ENCODE measurements around the gene LYZL1. TPM values are rescaled to one million over a fixed set of nuclear protein-coding genes. Genes with fewer than 3 reads are reported as not detected.

LYZL1 gene
- total RNA-seq, 1 donor = not detected

DNA sequence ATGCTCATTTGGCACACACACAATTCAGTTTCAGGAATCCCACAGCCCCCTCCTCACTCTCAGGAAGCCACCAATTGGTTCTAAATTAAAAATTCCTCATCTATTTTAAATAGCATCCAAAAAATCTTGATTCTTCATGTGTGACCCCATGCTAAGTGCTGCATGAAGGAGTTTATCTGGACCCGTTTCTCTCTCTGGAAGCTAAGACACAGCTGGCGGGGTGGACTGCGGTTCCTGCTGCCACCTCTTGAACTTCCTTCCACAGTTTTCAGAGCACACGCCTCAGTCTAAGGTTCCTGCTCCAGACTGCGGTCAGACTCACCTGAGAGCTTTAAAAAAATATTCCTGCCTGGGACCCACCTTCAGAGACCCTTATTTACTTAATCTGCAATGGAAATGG is 34.5 kb downstream of the LYZL1 start:
- Histone ChIP-seq H3K4me3 (ENCODE audit: insufficient read depth, low read length) (no peak overlapping the region), H3K79me2 (ENCODE audit: insufficient read depth, low read length) (no peaks in the 10 kb centered on the region), H3K36me3 (ENCODE audit: insufficient read depth, low read length) (no peaks in the 10 kb centered on the region), H3K27ac (ENCODE audit: low read depth, low read length) (no peak overlapping the region), H3K9me3 (ENCODE audit: low read depth, low read length) (no peaks in the 10 kb centered on the region), H3K4me1 (ENCODE audit: insufficient read depth, low read length) (peaks cover 34% of the 10 kb centered on the region), H3K27me3 (ENCODE audit: insufficient read depth, low read length) (no peaks in the 10 kb centered on the region), H3K4me2 (ENCODE audit: insufficient read depth, low read length) (no peak overlapping the region), H4K20me1 (ENCODE audit: insufficient read depth, low read length) (no peaks in the 10 kb centered on the region), H2AFZ (ENCODE audit: low read length) (no peak overlapping the region)
- TF ChIP-seq, protein P1, sequence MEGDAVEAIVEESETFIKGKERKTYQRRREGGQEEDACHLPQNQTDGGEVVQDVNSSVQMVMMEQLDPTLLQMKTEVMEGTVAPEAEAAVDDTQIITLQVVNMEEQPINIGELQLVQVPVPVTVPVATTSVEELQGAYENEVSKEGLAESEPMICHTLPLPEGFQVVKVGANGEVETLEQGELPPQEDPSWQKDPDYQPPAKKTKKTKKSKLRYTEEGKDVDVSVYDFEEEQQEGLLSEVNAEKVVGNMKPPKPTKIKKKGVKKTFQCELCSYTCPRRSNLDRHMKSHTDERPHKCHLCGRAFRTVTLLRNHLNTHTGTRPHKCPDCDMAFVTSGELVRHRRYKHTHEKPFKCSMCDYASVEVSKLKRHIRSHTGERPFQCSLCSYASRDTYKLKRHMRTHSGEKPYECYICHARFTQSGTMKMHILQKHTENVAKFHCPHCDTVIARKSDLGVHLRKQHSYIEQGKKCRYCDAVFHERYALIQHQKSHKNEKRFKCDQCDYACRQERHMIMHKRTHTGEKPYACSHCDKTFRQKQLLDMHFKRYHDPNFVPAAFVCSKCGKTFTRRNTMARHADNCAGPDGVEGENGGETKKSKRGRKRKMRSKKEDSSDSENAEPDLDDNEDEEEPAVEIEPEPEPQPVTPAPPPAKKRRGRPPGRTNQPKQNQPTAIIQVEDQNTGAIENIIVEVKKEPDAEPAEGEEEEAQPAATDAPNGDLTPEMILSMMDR (IDR thresholded peaks at IDR 0.05; ENCODE audit: extremely low read depth, low read depth, low read length) = no peak
- DNase-seq (ENCODE audit: insufficient read length, low spot score, missing footprints) = no peak

DNA sequence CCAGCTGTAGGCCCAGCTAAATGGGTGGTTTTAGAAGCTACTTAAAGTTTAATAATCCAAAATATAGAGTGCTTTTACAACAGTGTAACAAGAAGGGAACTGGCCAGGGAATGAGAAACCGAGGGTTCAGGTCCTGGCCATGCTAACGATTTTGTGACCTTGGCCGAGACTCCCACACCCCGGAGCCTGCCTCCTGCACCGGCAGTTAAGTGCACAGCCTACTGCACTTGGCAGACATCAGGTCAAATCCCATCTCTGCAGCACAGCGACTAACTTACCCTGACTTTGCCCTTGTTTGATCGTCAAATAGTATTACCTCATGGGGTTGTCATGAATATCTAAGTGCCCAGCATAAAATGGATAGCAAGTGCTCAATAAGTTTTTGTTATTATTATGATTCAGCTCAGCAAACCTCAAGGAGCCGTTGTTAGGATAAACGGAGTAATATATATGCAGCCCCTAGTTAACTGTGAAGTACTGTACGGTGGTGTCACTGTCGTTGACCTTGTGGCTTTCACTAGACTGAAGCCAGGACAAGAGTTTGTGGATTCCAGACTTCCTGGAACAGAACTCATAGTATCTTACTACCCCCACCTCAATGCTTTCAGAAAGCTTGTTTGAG is 35.5 kb downstream of the LYZL1 start:
- Histone ChIP-seq H3K4me3 (ENCODE audit: insufficient read depth, low read length) (no peak overlapping the region), H3K27me3 (ENCODE audit: insufficient read depth, low read length) (no peaks in the 10 kb centered on the region), H4K20me1 (ENCODE audit: insufficient read depth, low read length) (no peaks in the 10 kb centered on the region), H3K27ac (ENCODE audit: low read depth, low read length) (peak overlapping the region; percentile 76), H2AFZ (ENCODE audit: low read length) (peak overlapping the region; percentile 21), H3K36me3 (ENCODE audit: insufficient read depth, low read length) (no peaks in the 10 kb centered on the region), H3K4me2 (ENCODE audit: insufficient read depth, low read length) (peak overlapping the region; percentile 44), H3K4me1 (ENCODE audit: insufficient read depth, low read length) (peaks cover 36% of the 10 kb centered on the region), H3K9me3 (ENCODE audit: low read depth, low read length) (no peaks in the 10 kb centered on the region), H3K79me2 (ENCODE audit: insufficient read depth, low read length) (no peaks in the 10 kb centered on the region)
- TF ChIP-seq, protein P1 (IDR thresholded peaks at IDR 0.05; ENCODE audit: extremely low read depth, low read depth, low read length) = no peak
- DNase-seq (ENCODE audit: insufficient read length, low spot score, missing footprints) = peak; percentile 51

DNA sequence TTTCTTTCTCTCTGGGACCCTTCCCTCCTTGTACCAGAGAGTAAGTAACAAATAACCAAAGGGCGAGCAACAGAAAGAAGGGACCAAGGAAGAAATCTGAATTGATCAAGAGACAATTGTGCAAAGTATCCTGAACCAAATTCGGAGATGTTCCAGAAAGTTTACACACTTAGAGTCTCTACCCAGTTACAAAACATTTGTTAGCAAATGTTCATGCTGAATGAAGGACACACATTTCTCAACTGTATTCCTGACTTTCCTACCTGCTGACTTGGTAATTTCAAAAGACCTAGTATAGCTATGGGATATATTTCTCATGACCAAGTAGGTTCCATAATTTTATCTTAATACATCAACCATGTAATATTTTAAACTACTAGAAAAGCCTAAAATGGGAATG is 37.4 kb downstream of the LYZL1 start:
- TF ChIP-seq, protein P1 (IDR thresholded peaks at IDR 0.05; ENCODE audit: extremely low read depth, low read depth, low read length) = no peak
- Histone ChIP-seq H3K4me2 (ENCODE audit: insufficient read depth, low read length) (no peak overlapping the region), H3K36me3 (ENCODE audit: insufficient read depth, low read length) (no peaks in the 10 kb centered on the region), H2AFZ (ENCODE audit: low read length) (no peak overlapping the region), H3K79me2 (ENCODE audit: insufficient read depth, low read length) (no peaks in the 10 kb centered on the region), H4K20me1 (ENCODE audit: insufficient read depth, low read length) (no peaks in the 10 kb centered on the region), H3K4me3 (ENCODE audit: insufficient read depth, low read length) (no peak overlapping the region), H3K9me3 (ENCODE audit: low read depth, low read length) (no peaks in the 10 kb centered on the region), H3K27ac (ENCODE audit: low read depth, low read length) (no peak overlapping the region), H3K4me1 (ENCODE audit: insufficient read depth, low read length) (peaks cover 34% of the 10 kb centered on the region), H3K27me3 (ENCODE audit: insufficient read depth, low read length) (no peaks in the 10 kb centered on the region)
- no peak for DNase-seq (ENCODE audit: insufficient read length, low spot score, missing footprints)

DNA sequence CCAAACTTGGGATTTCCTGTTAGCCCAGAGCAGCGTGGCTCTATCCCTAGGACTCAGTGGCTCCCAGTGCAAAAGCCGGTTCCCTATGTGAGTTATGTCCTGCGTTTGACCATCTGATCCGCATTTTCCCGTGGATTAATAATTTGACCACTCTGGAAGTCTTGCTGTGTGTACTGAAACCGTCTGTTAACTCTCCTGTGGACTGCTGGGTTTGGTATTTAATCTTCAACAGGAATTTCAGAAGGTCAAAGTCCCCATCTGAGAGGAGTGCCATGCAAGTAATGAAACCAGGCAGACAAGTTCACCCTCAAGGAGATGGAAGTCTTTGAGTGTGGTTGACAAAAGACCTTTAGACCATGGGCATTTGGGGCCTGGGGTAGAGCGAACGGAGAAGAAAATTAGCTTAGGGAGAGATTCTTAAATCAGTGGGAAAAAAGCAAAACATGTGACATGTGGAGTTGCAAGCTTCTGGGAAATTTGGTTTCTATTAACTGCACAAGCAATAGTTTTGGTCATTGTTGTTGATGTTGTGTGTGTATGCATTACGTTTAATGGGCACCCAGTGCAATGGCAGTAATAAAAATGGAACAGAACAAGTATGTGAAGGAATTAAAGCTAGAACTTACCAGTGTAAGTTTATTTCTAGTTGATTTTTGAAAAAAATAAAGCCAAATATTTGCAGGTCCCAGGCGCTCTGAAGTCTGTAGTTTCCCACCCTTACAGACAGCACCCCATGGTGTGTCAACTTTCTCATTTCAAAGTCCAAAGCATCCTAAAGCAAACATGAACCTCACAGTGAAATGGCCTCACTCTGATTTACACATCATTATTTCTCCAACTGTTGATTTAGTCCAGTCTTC is 38.2 kb downstream of the LYZL1 start:
- no peak overlapping the region for H3K4me3 ChIP-seq (ENCODE audit: insufficient read depth, low read length)
- H3K9me3 ChIP-seq (ENCODE audit: low read depth, low read length) = no peaks in the 10 kb centered on the region
- DNase-seq (ENCODE audit: insufficient read length, low spot score, missing footprints) = peak; percentile 29
- no peak overlapping the region for H3K27ac ChIP-seq (ENCODE audit: low read depth, low read length)
- no peak overlapping the region for H3K4me2 ChIP-seq (ENCODE audit: insufficient read depth, low read length)
- TF ChIP-seq, protein P1 (IDR thresholded peaks at IDR 0.05; ENCODE audit: extremely low read depth, low read depth, low read length) = no peak
- no peaks in the 10 kb centered on the region for H3K79me2 ChIP-seq (ENCODE audit: insufficient read depth, low read length)
- no peaks in the 10 kb centered on the region for H3K36me3 ChIP-seq (ENCODE audit: insufficient read depth, low read length)
- H3K27me3 ChIP-seq (ENCODE audit: insufficient read depth, low read length) = no peaks in the 10 kb centered on the region
- H4K20me1 ChIP-seq (ENCODE audit: insufficient read depth, low read length) = no peaks in the 10 kb centered on the region
- H2AFZ ChIP-seq (ENCODE audit: low read length) = no peak overlapping the region
- peaks cover 33% of the 10 kb centered on the region for H3K4me1 ChIP-seq (ENCODE audit: insufficient read depth, low read length)

Measured in osteoblast (primary cell).